ENCODE measurements around the gene ZC3H7B. TPM values are rescaled to one million over a fixed set of nuclear protein-coding genes. Genes with fewer than 3 reads are reported as not detected.

ZC3H7B gene
- total RNA-seq, 4 donors from 2014 or later, result 32.9 to 39.4 (median 35.9) TPM

DNA sequence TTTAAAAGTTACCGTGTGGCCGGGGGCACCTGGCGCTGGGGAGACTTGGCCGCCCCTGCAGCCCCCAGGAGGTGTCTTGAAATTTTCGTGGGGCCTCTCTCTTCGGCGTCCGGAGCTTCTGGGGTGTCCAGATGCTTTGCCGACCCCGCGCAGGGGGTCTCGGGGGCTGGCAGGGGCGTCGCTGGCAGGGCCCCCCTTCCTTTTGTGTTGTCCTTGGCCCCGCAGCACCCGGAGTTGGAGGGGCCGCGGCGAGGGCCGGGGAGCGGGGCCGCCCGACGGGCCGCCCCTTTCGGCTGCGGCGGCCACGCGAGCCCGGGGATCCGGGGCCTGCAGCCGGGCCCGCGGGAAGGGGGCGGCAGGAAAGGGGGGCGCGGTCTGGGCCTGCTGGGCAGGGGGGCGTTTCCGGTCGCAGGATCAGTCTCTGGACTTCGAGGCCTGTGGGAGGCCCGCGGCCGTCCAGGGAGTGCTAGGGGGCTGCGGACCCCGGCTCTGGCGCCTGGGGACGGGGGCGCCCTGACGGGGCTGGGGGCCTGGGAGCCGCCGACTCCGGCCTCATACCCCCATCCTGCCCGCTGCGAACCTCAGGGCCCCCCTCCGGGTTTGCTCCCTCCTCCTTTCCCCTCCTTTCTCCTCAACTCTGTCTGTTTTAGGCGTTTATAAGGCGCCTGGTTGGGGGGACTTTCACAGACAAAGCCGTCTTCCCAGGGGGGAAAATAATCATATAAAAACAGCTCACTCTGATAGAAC is 869 bp downstream of the ZC3H7B start:
- no peak for DNase-seq (ENCODE audit: low spot score)
- ATAC-seq (ENCODE audit: low FRiP score), result peak; percentile 24
- TF ChIP-seq, protein P1, sequence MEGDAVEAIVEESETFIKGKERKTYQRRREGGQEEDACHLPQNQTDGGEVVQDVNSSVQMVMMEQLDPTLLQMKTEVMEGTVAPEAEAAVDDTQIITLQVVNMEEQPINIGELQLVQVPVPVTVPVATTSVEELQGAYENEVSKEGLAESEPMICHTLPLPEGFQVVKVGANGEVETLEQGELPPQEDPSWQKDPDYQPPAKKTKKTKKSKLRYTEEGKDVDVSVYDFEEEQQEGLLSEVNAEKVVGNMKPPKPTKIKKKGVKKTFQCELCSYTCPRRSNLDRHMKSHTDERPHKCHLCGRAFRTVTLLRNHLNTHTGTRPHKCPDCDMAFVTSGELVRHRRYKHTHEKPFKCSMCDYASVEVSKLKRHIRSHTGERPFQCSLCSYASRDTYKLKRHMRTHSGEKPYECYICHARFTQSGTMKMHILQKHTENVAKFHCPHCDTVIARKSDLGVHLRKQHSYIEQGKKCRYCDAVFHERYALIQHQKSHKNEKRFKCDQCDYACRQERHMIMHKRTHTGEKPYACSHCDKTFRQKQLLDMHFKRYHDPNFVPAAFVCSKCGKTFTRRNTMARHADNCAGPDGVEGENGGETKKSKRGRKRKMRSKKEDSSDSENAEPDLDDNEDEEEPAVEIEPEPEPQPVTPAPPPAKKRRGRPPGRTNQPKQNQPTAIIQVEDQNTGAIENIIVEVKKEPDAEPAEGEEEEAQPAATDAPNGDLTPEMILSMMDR (IDR thresholded peaks at IDR 0.05), result no peak

DNA sequence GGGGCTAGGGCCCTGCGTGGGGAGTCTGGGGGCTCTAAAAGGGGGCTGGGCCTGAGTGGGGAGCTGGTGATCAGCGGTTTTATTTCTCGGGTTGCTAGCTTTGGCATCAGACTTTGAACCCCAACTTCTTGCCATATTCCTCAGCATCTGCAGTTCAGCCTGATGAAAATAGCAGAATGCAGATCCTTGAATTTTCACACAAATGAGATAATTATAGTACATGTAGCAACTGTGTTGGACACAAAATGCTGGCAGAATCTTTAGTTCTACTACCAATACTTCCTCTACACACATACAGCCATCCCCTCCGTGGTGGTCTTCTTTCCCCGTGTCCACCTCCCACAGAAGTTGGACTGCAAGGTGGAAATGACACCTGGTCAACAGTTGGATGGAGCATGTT is 1.5 kb downstream of the ZC3H7B start:
- TF ChIP-seq, protein P1 (IDR thresholded peaks at IDR 0.05), result no peak
- ATAC-seq (ENCODE audit: low FRiP score) (no peak), DNase-seq (ENCODE audit: low spot score) (no peak)

DNA sequence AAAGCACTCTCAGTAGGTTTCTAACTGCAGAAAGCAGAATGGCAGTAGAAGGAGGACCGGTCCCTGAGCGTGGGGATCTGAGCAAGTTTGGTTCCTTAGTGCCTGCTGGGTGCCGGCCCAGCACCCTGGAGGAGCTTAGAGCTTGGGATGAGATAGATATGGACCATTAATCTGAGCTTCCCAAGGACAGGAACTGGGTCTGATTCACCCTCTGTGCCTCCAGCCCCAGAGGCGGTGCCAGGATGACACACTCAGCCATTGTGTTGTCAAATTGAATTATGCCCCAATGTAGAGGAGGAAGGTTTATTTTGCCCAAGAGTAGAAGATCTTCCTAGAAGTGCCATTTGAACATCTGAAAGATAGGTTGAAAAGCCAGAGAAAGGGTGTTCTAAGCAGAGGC is 4.3 kb downstream of the ZC3H7B start:
- TF ChIP-seq, protein P1 (IDR thresholded peaks at IDR 0.05), result no peak
- ATAC-seq (ENCODE audit: low FRiP score) (peak; percentile 55), DNase-seq (ENCODE audit: low spot score) (no peak)

DNA sequence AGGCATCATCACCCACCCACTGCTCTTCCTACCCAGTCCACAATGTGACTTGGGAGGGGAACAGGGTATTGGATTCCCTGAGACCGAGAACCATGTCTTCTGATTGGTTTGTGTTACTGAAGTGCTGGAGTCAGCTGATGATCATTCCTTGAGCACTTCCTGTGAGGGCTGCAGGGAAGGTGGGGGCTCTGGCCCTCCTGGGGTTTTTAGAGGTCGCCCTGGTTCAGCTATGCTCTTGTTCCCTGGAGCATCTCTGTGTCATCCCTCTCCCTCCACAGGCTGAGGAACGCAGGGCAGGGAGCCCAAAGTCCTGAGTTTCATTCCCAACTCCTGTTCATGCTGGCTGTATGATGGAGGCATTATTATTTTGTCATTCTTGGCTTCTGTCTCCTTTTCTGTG is 6.7 kb downstream of the ZC3H7B start:
- ATAC-seq (ENCODE audit: low FRiP score) (no peak), DNase-seq (ENCODE audit: low spot score) (no peak)
- TF ChIP-seq, protein P1 (IDR thresholded peaks at IDR 0.05), result no peak

DNA sequence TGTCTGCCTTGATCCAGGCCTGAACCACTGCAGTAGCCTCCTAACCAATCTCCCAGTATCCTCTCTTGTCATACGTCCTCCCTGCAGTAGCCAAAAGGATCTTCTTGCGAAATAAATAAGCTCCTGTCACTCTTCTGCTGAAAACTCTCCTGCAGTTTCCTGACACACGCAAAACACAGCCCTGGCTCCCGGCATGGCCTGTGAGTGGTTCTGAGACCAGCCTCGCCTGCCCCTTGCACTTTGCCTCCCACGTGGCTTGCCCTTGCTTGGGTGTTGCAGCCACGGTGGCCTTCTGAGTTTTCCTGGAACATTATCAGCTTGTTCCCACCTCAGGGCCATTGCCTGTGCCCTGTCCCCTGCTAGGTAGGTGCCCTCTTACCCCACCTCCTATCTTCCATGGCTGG is 7.2 kb downstream of the ZC3H7B start:
- TF ChIP-seq, protein P1 (IDR thresholded peaks at IDR 0.05), result no peak
- ATAC-seq (ENCODE audit: low FRiP score), result no peak
- DNase-seq (ENCODE audit: low spot score), result no peak

DNA sequence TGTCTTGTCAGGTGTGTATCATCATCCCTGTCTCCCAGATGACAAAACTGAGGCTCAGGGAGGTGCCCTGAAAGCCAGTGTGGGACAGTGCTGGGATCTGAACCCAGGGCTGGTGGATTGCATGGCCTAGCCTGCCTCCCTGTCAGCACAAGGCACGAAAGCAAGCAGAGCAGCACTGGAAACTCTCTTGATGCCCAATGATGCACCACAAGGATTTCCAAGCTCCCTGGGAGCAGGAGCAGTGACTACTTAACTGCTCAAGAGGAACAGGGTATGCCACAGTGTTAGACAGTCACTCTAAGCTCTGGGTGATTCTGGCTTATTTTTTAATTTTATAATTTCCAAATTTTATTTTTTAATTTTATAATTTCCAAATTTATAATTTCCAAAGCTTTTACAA is 9.0 kb downstream of the ZC3H7B start:
- ATAC-seq (ENCODE audit: low FRiP score), result no peak
- no peak for DNase-seq (ENCODE audit: low spot score)

More for the DNA sequence above, 9.0 kb downstream of the ZC3H7B start:
- TF ChIP-seq, protein P1 (IDR thresholded peaks at IDR 0.05), result no peak

Measured in omental fat pad (tissue), 4 donors.